GM23338 (cell line): ENCODE results near the gene IL17RB. TPM values are rescaled to one million over a fixed set of nuclear protein-coding genes. Genes with fewer than 3 reads are reported as not detected.

Experiments
- ATAC-seq: fragments of 200-7000 bp; cut with Tn5 transposase; 3 replicates; pipeline ENCODE4 v1.9.1; 2020
- DNase-seq: peaks from one replicate; pipeline ENCODE4 v3.0.0-alpha.2; 2015; ENCODE audit warnings: low spot score
- H2AFZ ChIP-seq: fragments of 200-600 bp; sonication (generic); 2 replicates; pipeline ENCODE4 v1.8.0; 2016; ENCODE audit warnings: antibody characterized with exemption, mild to moderate bottlenecking, moderate library complexity
- H3F3A ChIP-seq: fragments of 200-600 bp; sonication (generic); replicated peaks from 2 replicates; pipeline ENCODE4 v1.8.0; 2017; ENCODE audit warnings: antibody characterized with exemption, mixed run types, low read depth
- H3K27ac ChIP-seq: fragments of 200-600 bp; sonication (generic); 2 replicates; pipeline ENCODE4 v1.6.1; 2016; ENCODE audit warnings: low read depth
- H3K27me3 ChIP-seq: fragments of 200-600 bp; sonication (generic); 2 replicates; pipeline ENCODE4 v1.8.0; 2016; ENCODE audit warnings: mild to moderate bottlenecking, mixed run types, moderate library complexity; ENCODE audit not compliant: insufficient read depth
- H3K36me3 ChIP-seq: fragments of 200-600 bp; sonication (generic); 2 replicates; pipeline ENCODE4 v1.8.0; 2016; ENCODE audit warnings: mild to moderate bottlenecking; ENCODE audit not compliant: insufficient read depth
- H3K4me1 ChIP-seq: fragments of 200-600 bp; sonication (generic); 2 replicates; pipeline ENCODE4 v1.8.0; 2016; ENCODE audit warnings: mild to moderate bottlenecking, moderate library complexity; ENCODE audit not compliant: insufficient read depth
- H3K4me2 ChIP-seq: fragments of 200-600 bp; sonication (generic); 2 replicates; pipeline ENCODE4 v1.7.1; 2017; ENCODE audit warnings: mixed run types
- H3K4me3 ChIP-seq: fragments of 200-600 bp; sonication (generic); 2 replicates; pipeline ENCODE4 v1.6.1; 2016; ENCODE audit warnings: mixed run types
- H3K79me2 ChIP-seq: fragments of 200-600 bp; sonication (generic); replicated peaks from 2 replicates; pipeline ENCODE4 v1.8.0; 2017; ENCODE audit warnings: mild to moderate bottlenecking; ENCODE audit not compliant: insufficient read depth
- H3K9me2 ChIP-seq: fragments of 200-600 bp; sonication (generic); 2 replicates; pipeline ENCODE4 v1.8.0; 2017; ENCODE audit not compliant: insufficient read depth
- H4K20me1 ChIP-seq: fragments of 200-600 bp; sonication (generic); replicated peaks from 2 replicates; pipeline ENCODE4 v1.8.0; 2017; ENCODE audit warnings: mild to moderate bottlenecking; ENCODE audit not compliant: insufficient read depth
- H3K27ac Mint-ChIP-seq: 2 replicates; pipeline ENCODE4 v1.8.0; 2020; ENCODE audit warnings: inconsistent platforms, mild to moderate bottlenecking, moderate library complexity, mixed read lengths
- H3K27me3 Mint-ChIP-seq: 3 replicates; pipeline ENCODE4 v1.8.0; 2022; ENCODE audit warnings: low read depth, mild to moderate bottlenecking, moderate library complexity, mixed read lengths, inconsistent platforms; ENCODE audit not compliant: insufficient read depth, poor library complexity
- H3K36me3 Mint-ChIP-seq: 3 replicates; pipeline ENCODE4 v1.8.0; 2021; ENCODE audit warnings: low read depth, mild to moderate bottlenecking, inconsistent platforms, moderate library complexity, mixed read lengths
- H3K4me1 Mint-ChIP-seq: 3 replicates; pipeline ENCODE4 v1.8.0; 2020; ENCODE audit warnings: mild to moderate bottlenecking, inconsistent platforms, mixed read lengths
- H3K4me3 Mint-ChIP-seq: 3 replicates; pipeline ENCODE4 v1.8.0; 2021; ENCODE audit warnings: moderate library complexity, mild to moderate bottlenecking, inconsistent platforms, mixed read lengths
- H3K9me3 Mint-ChIP-seq: 3 replicates; pipeline ENCODE4 v1.8.0; 2020; ENCODE audit warnings: moderate library complexity, mild to moderate bottlenecking, inconsistent platforms, mixed read lengths
- CREB1 ChIP-seq: fragments of 250-450 bp; sonication (Bioruptor Pico); IDR thresholded peaks from 2 replicates; pipeline ENCODE4 v1.5.0; 2020; ENCODE audit warnings: low read depth, mild to moderate bottlenecking, moderate library complexity
- EZH2 ChIP-seq: fragments of 200-600 bp; sonication (generic); IDR thresholded peaks from one replicate; pipeline ENCODE4 v1.8.0; 2017; ENCODE audit warnings: antibody characterized with exemption, mild to moderate bottlenecking, low read depth; ENCODE audit not compliant: unreplicated experiment
- JUNB ChIP-seq: IDR thresholded peaks from one replicate; pipeline ENCODE4 v1.6.1; 2016; ENCODE audit warnings: antibody characterized with exemption; ENCODE audit not compliant: unreplicated experiment
- NANOG ChIP-seq: IDR thresholded peaks from 2 replicates; pipeline ENCODE4 v1.6.1; 2016; ENCODE audit warnings: antibody characterized with exemption, borderline replicate concordance
- POLR2AphosphoS5 ChIP-seq: IDR thresholded peaks from 2 replicates; pipeline ENCODE4 v1.6.1; 2016; ENCODE audit warnings: antibody characterized with exemption, low read depth
- STAT1 ChIP-seq: IDR thresholded peaks from one replicate; pipeline ENCODE4 v1.6.1; 2016; ENCODE audit warnings: antibody characterized with exemption; ENCODE audit not compliant: unreplicated experiment
- ZNF114 ChIP-seq: fragments of 250-450 bp; sonication (Bioruptor Pico); IDR thresholded peaks from 2 replicates; pipeline ENCODE4 v1.5.0; 2020; ENCODE audit warnings: mild to moderate bottlenecking, moderate library complexity
- ZNF331 ChIP-seq: fragments of 250-450 bp; sonication (Bioruptor Pico); IDR thresholded peaks from 2 replicates; pipeline ENCODE4 v1.5.0; 2020; ENCODE audit warnings: low read depth, mild to moderate bottlenecking, moderate library complexity
- polyA plus RNA-seq: library from polyadenylated mRNA; unstranded; fragments of >200 nt; fragmentation: Nextera tagmentation; extraction: Ambion mirVana; gene quantifications from 2 replicates; pipeline ENCODE4 v1.2.1, GENCODE V29; 2016
- total RNA-seq: library from RNA; depleted of rRNA; stranded (reverse); fragments of >200 nt; shearing (Covaris generic); gene quantifications from 2 replicates; pipeline ENCODE4 v1.2.3, GENCODE V29; 2014
- TF ChIP-seq, protein P1 (sequence below): fragments of 250-450 bp; sonication (Bioruptor Pico); IDR thresholded peaks from 2 replicates; pipeline ENCODE4 v1.5.0; 2020; ENCODE audit warnings: mild to moderate bottlenecking, moderate library complexity
- TF ChIP-seq, protein P2 (sequence below): IDR thresholded peaks from 2 replicates; pipeline ENCODE4 v1.6.1; 2016; ENCODE audit warnings: antibody characterized with exemption
- TF ChIP-seq, protein P3 (sequence below), 2 experiments: fragments of 200-600 bp in 1 of 2; sonication (generic) in 1 of 2; conservative IDR thresholded peaks; 2 replicates each; pipeline versions ENCODE4 v1.5.1 to v1.6.1; 2016 to 2017; ENCODE audit warnings: antibody characterized with exemption in 2 of 2, low read depth in 2 of 2, mild to moderate bottlenecking in 2 of 2, moderate library complexity in 1 of 2
- TF ChIP-seq, protein P4 (sequence below): IDR thresholded peaks from one replicate; pipeline ENCODE4 v1.6.1; 2018; ENCODE audit warnings: antibody characterized with exemption; ENCODE audit not compliant: unreplicated experiment

Gene IL17RB
- total and polyA plus RNA-seq, 2 experiments from 2014 or later, result 5.7 to 6.9 TPM

DNA sequence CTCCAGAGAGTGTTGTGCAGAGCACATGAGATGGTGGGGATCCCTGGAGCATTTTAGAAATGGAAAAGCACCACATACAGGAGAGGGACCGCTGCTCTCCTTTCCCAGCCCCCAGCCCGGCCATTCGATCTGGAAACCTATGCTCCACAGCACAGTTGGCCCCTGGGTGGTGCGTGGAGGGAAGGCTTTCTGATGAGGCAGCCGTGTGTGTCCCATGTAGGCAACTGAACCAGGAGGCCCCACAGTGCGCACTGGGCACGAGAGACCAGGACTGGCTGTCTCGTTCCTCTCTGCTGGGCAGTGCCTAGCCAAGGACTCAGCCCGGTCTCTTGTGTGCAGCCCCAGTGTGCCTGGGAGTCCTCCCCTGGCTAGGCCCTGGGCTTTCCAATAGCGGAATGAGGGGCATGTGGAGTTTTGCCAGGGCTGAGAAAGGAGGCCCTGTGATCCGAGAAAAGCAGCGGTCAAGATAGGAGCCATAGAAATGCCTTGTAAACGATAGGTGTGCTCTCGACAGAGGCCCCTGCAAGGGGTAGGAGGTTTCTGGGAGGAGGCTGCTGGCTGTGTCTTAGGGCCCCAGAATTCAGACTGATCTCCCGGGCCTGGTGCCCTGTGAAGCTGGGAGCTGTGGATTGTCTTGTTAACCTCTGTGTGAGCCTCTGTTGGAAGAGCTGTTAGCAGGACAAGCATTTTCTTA lies 39.1 kb upstream of the IL17RB start (continued):
- TF ChIP-seq, protein P1, sequence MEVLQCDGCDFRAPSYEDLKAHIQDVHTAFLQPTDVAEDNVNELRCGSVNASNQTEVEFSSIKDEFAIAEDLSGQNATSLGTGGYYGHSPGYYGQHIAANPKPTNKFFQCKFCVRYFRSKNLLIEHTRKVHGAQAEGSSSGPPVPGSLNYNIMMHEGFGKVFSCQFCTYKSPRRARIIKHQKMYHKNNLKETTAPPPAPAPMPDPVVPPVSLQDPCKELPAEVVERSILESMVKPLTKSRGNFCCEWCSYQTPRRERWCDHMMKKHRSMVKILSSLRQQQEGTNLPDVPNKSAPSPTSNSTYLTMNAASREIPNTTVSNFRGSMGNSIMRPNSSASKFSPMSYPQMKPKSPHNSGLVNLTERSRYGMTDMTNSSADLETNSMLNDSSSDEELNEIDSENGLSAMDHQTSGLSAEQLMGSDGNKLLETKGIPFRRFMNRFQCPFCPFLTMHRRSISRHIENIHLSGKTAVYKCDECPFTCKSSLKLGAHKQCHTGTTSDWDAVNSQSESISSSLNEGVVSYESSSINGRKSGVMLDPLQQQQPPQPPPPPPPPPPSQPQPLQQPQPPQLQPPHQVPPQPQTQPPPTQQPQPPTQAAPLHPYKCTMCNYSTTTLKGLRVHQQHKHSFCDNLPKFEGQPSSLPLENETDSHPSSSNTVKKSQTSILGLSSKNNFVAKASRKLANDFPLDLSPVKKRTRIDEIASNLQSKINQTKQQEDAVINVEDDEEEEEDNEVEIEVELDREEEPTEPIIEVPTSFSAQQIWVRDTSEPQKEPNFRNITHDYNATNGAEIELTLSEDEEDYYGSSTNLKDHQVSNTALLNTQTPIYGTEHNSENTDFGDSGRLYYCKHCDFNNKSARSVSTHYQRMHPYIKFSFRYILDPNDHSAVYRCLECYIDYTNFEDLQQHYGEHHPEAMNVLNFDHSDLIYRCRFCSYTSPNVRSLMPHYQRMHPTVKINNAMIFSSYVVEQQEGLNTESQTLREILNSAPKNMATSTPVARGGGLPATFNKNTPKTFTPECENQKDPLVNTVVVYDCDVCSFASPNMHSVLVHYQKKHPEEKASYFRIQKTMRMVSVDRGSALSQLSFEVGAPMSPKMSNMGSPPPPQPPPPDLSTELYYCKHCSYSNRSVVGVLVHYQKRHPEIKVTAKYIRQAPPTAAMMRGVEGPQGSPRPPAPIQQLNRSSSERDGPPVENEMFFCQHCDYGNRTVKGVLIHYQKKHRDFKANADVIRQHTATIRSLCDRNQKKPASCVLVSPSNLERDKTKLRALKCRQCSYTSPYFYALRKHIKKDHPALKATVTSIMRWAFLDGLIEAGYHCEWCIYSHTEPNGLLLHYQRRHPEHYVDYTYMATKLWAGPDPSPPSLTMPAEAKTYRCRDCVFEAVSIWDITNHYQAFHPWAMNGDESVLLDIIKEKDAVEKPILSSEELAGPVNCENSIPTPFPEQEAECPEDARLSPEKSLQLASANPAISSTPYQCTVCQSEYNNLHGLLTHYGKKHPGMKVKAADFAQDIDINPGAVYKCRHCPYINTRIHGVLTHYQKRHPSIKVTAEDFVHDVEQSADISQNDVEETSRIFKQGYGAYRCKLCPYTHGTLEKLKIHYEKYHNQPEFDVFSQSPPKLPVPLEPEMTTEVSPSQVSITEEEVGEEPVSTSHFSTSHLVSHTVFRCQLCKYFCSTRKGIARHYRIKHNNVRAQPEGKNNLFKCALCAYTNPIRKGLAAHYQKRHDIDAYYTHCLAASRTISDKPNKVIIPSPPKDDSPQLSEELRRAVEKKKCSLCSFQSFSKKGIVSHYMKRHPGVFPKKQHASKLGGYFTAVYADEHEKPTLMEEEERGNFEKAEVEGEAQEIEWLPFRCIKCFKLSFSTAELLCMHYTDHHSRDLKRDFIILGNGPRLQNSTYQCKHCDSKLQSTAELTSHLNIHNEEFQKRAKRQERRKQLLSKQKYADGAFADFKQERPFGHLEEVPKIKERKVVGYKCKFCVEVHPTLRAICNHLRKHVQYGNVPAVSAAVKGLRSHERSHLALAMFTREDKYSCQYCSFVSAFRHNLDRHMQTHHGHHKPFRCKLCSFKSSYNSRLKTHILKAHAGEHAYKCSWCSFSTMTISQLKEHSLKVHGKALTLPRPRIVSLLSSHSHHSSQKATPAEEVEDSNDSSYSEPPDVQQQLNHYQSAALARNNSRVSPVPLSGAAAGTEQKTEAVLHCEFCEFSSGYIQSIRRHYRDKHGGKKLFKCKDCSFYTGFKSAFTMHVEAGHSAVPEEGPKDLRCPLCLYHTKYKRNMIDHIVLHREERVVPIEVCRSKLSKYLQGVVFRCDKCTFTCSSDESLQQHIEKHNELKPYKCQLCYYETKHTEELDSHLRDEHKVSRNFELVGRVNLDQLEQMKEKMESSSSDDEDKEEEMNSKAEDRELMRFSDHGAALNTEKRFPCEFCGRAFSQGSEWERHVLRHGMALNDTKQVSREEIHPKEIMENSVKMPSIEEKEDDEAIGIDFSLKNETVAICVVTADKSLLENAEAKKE (CRISPR knock-in tag), result no peak
- TF ChIP-seq ZNF114 (CRISPR knock-in tag) (no peak), POLR2AphosphoS5 (no peak), EZH2 (no peak), NANOG (no peak), STAT1 (no peak), ZNF331 (no peak)

DNA sequence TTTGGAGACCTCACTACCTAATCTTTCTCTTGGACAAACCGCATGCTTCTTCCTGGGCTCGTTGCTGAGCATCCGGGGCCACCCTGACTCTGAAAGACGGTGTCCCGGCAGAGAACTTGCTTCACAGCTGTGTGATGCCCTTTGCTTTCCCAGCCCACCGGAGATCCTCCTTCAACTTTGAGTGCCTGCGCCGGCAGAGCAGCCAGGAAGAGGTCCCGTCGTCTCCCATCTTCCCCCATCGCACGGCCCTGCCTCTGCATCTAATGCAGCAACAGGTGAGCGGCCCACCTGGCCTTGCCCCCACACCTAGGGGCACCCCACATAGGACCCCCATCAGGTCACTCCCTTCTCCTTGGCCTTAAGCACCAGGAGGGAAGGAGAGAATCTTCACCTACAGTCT lies 37.9 kb upstream of the IL17RB start:
- Histone ChIP-seq H3K9me2 (no peaks in the 10 kb centered on the region), H3K79me2 (no peaks in the 10 kb centered on the region), H3K4me1 (no peaks in the 10 kb centered on the region), H3K4me3 (no peak overlapping the region), H3K27me3 (no peaks in the 10 kb centered on the region), H3K36me3 (no peaks in the 10 kb centered on the region), H3F3A (no peaks in the 10 kb centered on the region), H4K20me1 (no peaks in the 10 kb centered on the region), H2AFZ (no peak overlapping the region), H3K4me2 (no peak overlapping the region), H3K27ac (no peak overlapping the region)
- Mint-ChIP-seq H3K36me3 (no peaks in the 10 kb centered on the region), H3K27ac (no peak overlapping the region), H3K4me3 (no peak overlapping the region), H3K27me3 (peaks cover 4% of the 10 kb centered on the region), H3K4me1 (peaks cover 16% of the 10 kb centered on the region), H3K9me3 (no peaks in the 10 kb centered on the region)
- DNase-seq (no peak), ATAC-seq (no peak)
- TF ChIP-seq ZNF114 (CRISPR knock-in tag) (no peak), JUNB (no peak), STAT1 (no peak), CREB1 (no peak), NANOG (no peak)
- TF ChIP-seq, protein P2, sequence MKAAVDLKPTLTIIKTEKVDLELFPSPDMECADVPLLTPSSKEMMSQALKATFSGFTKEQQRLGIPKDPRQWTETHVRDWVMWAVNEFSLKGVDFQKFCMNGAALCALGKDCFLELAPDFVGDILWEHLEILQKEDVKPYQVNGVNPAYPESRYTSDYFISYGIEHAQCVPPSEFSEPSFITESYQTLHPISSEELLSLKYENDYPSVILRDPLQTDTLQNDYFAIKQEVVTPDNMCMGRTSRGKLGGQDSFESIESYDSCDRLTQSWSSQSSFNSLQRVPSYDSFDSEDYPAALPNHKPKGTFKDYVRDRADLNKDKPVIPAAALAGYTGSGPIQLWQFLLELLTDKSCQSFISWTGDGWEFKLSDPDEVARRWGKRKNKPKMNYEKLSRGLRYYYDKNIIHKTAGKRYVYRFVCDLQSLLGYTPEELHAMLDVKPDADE, result no peak
- TF ChIP-seq, protein P3, sequence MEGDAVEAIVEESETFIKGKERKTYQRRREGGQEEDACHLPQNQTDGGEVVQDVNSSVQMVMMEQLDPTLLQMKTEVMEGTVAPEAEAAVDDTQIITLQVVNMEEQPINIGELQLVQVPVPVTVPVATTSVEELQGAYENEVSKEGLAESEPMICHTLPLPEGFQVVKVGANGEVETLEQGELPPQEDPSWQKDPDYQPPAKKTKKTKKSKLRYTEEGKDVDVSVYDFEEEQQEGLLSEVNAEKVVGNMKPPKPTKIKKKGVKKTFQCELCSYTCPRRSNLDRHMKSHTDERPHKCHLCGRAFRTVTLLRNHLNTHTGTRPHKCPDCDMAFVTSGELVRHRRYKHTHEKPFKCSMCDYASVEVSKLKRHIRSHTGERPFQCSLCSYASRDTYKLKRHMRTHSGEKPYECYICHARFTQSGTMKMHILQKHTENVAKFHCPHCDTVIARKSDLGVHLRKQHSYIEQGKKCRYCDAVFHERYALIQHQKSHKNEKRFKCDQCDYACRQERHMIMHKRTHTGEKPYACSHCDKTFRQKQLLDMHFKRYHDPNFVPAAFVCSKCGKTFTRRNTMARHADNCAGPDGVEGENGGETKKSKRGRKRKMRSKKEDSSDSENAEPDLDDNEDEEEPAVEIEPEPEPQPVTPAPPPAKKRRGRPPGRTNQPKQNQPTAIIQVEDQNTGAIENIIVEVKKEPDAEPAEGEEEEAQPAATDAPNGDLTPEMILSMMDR (conservative IDR thresholded peaks at IDR 0.05; ENCODE audit: low read depth in 2 of 2), result no peak
- TF ChIP-seq, protein P4, sequence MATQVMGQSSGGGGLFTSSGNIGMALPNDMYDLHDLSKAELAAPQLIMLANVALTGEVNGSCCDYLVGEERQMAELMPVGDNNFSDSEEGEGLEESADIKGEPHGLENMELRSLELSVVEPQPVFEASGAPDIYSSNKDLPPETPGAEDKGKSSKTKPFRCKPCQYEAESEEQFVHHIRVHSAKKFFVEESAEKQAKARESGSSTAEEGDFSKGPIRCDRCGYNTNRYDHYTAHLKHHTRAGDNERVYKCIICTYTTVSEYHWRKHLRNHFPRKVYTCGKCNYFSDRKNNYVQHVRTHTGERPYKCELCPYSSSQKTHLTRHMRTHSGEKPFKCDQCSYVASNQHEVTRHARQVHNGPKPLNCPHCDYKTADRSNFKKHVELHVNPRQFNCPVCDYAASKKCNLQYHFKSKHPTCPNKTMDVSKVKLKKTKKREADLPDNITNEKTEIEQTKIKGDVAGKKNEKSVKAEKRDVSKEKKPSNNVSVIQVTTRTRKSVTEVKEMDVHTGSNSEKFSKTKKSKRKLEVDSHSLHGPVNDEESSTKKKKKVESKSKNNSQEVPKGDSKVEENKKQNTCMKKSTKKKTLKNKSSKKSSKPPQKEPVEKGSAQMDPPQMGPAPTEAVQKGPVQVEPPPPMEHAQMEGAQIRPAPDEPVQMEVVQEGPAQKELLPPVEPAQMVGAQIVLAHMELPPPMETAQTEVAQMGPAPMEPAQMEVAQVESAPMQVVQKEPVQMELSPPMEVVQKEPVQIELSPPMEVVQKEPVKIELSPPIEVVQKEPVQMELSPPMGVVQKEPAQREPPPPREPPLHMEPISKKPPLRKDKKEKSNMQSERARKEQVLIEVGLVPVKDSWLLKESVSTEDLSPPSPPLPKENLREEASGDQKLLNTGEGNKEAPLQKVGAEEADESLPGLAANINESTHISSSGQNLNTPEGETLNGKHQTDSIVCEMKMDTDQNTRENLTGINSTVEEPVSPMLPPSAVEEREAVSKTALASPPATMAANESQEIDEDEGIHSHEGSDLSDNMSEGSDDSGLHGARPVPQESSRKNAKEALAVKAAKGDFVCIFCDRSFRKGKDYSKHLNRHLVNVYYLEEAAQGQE, result no peak
